ENCODE data around the gene VEZF1. TPM values are rescaled to one million over a fixed set of nuclear protein-coding genes. Genes with fewer than 3 reads are reported as not detected.

VEZF1 gene
- total and polyA plus RNA-seq, 2 of the 8 experiments (the other 6 are each of a cell fraction or from before 2014, with no cell fraction given) = 28.9 to 61.9 TPM

GRCh38 chr17:57941384-57942370 lies 46.4 kb downstream of the VEZF1 start:
- Histone ChIP-seq H2BK5ac (ENCODE audit: low read depth, low read length) (no peak overlapping the region), H3K4me1 (replicated peaks in 1 of 4; ENCODE audit: control insufficient read depth in 3 of 4, insufficient read depth in 4 of 4, low read length in 3 of 4) (peaks cover 3 to 10% (median 6%) of the 10 kb centered on the region in 4 experiments; a peak in 6 of 7 replicates), H3K14ac (ENCODE audit: insufficient read length) (no peak overlapping the region), H3K4me3 (ENCODE audit: extremely low read depth in 1 of 4, insufficient read depth in 2 of 4, low read depth in 3 of 4, low read length in 4 of 4) (no peak overlapping the region), H2BK120ac (replicated peaks; ENCODE audit: low read depth, low read length) (no peak overlapping the region), H2AFZ (ENCODE audit: low read length) (no peak overlapping the region), H3K36me3 (ENCODE audit: control insufficient read depth in 2 of 4, insufficient read depth in 4 of 4, low read length in 3 of 4) (no peaks in the 10 kb centered on the region), H3K4ac (replicated peaks; ENCODE audit: insufficient read length, low read depth, low read length) (no peak overlapping the region), H3K56ac (replicated peaks; ENCODE audit: insufficient read length, low read depth, low read length) (no peak overlapping the region), H4K91ac (replicated peaks; ENCODE audit: insufficient read length, low read length) (no peak overlapping the region), H3K23ac (ENCODE audit: insufficient read length) (no peak overlapping the region), H4K8ac (ENCODE audit: extremely low read depth, insufficient read depth, low read length) (no peak overlapping the region), H3K9me3 (ENCODE audit: insufficient read depth in 2 of 2, low read depth in 1 of 2, low read length in 1 of 2) (no peaks in the 10 kb centered on the region), H3K79me1 (ENCODE audit: low read depth, low read length) (no peaks in the 10 kb centered on the region; the same call in none of the 2 replicates), H4K20me1 (replicated peaks in 1 of 2; ENCODE audit: control insufficient read depth in 1 of 2, insufficient read depth in 2 of 2, low read length in 2 of 2) (no peaks in the 10 kb centered on the region), H3K9ac (replicated peaks in 1 of 4; ENCODE audit: extremely low read depth in 1 of 4, low read depth in 3 of 4, low read length in 3 of 4) (no peak overlapping the region), H2AK5ac (ENCODE audit: low read depth, low read length) (no peak overlapping the region), H3K27me3 (replicated peaks in 1 of 4; ENCODE audit: control insufficient read depth in 3 of 4, extremely low read depth in 1 of 4, insufficient read depth in 3 of 4, low read length in 3 of 4) (no peaks in the 10 kb centered on the region), H2BK15ac (ENCODE audit: low read length) (no peak overlapping the region), H3K79me2 (ENCODE audit: control insufficient read depth in 1 of 2, insufficient read depth in 2 of 2, low read length in 2 of 2) (no peaks in the 10 kb centered on the region), H3K23me2 (ENCODE audit: low read depth, low read length) (no peaks in the 10 kb centered on the region), H3K18ac (ENCODE audit: extremely low read depth, low read length) (no peak overlapping the region; the same call in 1 of the 2 replicates), H3K4me2 (ENCODE audit: insufficient read depth in 1 of 2, low read depth in 2 of 2, low read length in 2 of 2) (no peak overlapping the region), H4K5ac (ENCODE audit: insufficient read length, low read depth, low read length) (no peak overlapping the region), H2BK20ac (ENCODE audit: low read length) (no peak overlapping the region), H2BK12ac (ENCODE audit: low read depth, low read length) (no peak overlapping the region), H3K27ac (ENCODE audit: low read depth, low read length) (no peak overlapping the region)
- DNase-seq (ENCODE audit: low read depth in 1 of 2, low spot score in 2 of 2) = no peak
- ChIA-PET POLR2A (ENCODE audit: partially characterized antibody) (no interaction called here), CTCF (ENCODE audit: partially characterized antibody) (interaction anchor here (1.2 to 5.3 kb wide), 6 partner anchors 10 to 74 kb away, joined by 3 to 65 read pairs (median 4); partner anchors contain the start of gene CUEDC1)
- WGBS, 2 experiments (ENCODE audit: extremely low coverage in 1 of 2, insufficient coverage in 1 of 2, insufficient read length in 1 of 2, insufficient replicate concordance in 2 of 2, low coverage in 1 of 2, low lambda C conversion rate in 2 of 2, missing lambda C conversion rate in 1 of 2) = 92% methylated on average over 10 of the region's 10 CpGs; no CpG with 5 or more reads in 1 of the 2 experiments
- no peak for FAIRE-seq
- TF ChIP-seq ASH2L (IDR thresholded peaks at IDR 0.05; ENCODE audit: low read length) (no peak), HDAC6 (IDR thresholded peaks at IDR 0.05; ENCODE audit: low read depth, low read length) (no peak), TAF1 (IDR thresholded peaks at IDR 0.05; ENCODE audit: low read depth, low read length) (no peak), FOSL1 (IDR thresholded peaks at IDR 0.05; ENCODE audit: insufficient read depth, low read depth, low read length) (no peak), KDM5A (IDR thresholded peaks at IDR 0.05; ENCODE audit: low read length) (no peak), RFX5 (IDR thresholded peaks at IDR 0.05; ENCODE audit: borderline replicate concordance, low read depth, low read length) (no peak), YY1 (IDR thresholded peaks at IDR 0.05; ENCODE audit: low read depth, low read length) (no peak), RXRA (IDR thresholded peaks at IDR 0.05; ENCODE audit: insufficient read depth, low read depth, low read length) (no peak), CBX8 (IDR thresholded peaks at IDR 0.05; ENCODE audit: borderline replicate concordance, low read depth, low read length) (no peak), JUN (IDR thresholded peaks at IDR 0.05; ENCODE audit: low read depth, low read length) (no peak), EZH2 (IDR thresholded peaks at IDR 0.05; ENCODE audit: low read depth, low read length, severe bottlenecking) (no peak), SIRT6 (IDR thresholded peaks at IDR 0.05; ENCODE audit: low read length) (no peak)

Measured in H1 (cell line).